GM19468 (cell line): Measurements from ENCODE around the gene PCGF1.

ENCODE experiments used
- ATAC-seq: cut with Tn5 transposase; IDR thresholded peaks from one replicate; pipeline ENCODE4 v1.9.1; 2021; ENCODE audit warnings: mild to moderate bottlenecking, moderate library complexity, moderate number of reproducible peaks; ENCODE audit not compliant: unreplicated experiment; ENCODE audit errors: extremely low read depth

PCGF1 gene

GRCh38 chr2:74507145-74507925 is at the start of gene PCGF1:
Gene PCGF1 (minus strand): TSS chr2:74507695. CDS start chr2:74507668, 27 bp downstream.
- ATAC-seq = peak; percentile 76

GRCh38 chr2:74556831-74557370 is 49.4 kb upstream of the PCGF1 start:
- ATAC-seq = no peak

- no peak for ATAC-seq
Measured at GRCh38 chr2:74556159-74556558, 48.7 kb upstream of the PCGF1 start.

- ATAC-seq = no peak
Measured at GRCh38 chr2:74555610-74556103, 48.2 kb upstream of the PCGF1 start.

GRCh38 chr2:74554820-74555531 is 47.5 kb upstream of the PCGF1 start:
- no peak for ATAC-seq

- peak; percentile 23 for ATAC-seq
Measured at GRCh38 chr2:74553892-74554819, 46.7 kb upstream of the PCGF1 start, which contains the start of the genes DOK1 and LOXL3. Gene DOK1 (plus strand): TSS chr2:74554720. CDS start chr2:74554755, 35 bp downstream. Gene LOXL3 (minus strand): TSS chr2:74553942. CDS start chr2:74552634, 1,308 bp downstream.

- no peak for ATAC-seq
Measured at GRCh38 chr2:74552914-74553811, 45.7 kb upstream of the PCGF1 start.

- ATAC-seq = no peak
Measured at GRCh38 chr2:74551942-74552913, 44.7 kb upstream of the PCGF1 start.

GRCh38 chr2:74551530-74551929 is 44.0 kb upstream of the PCGF1 start:
- ATAC-seq = no peak

- ATAC-seq = no peak
Measured at GRCh38 chr2:74550231-74550630, 42.7 kb upstream of the PCGF1 start.

GRCh38 chr2:74548900-74549826 is 41.7 kb upstream of the PCGF1 start:
- no peak for ATAC-seq

- no peak for ATAC-seq
Measured at GRCh38 chr2:74548285-74548899, 40.9 kb upstream of the PCGF1 start.

- ATAC-seq = no peak
Measured at GRCh38 chr2:74546004-74546403, 38.5 kb upstream of the PCGF1 start.

- ATAC-seq = no peak
Measured at GRCh38 chr2:74544634-74545033, 37.1 kb upstream of the PCGF1 start.

- no peak for ATAC-seq
Measured at GRCh38 chr2:74542978-74543377, 35.5 kb upstream of the PCGF1 start.

GRCh38 chr2:74540291-74540690 is 32.8 kb upstream of the PCGF1 start:
- ATAC-seq = no peak
